Activated gamma-delta T cell treated with anti-CD3 and anti-CD28 coated beads, Interleukin-2, amount 50 U/mL, for 16 hours (primary cell): ENCODE measurements around the gene CDK17.
A peak's percentile ranks its signal among the peaks of the same experiment; 100 is the strongest.

Source experiments
- DNase-seq: peaks from one replicate; pipeline ENCODE4 v3.0.0-alpha.2; 2020; ENCODE audit warnings: low read depth

CDK17 gene

GRCh38 chr12:96237465-96238077, 162.7 kb downstream of the CDK17 start:
- peak; percentile 47 for DNase-seq

- DNase-seq = no peak
Observed at GRCh38 chr12:96237035-96237434, 163.2 kb downstream of the CDK17 start.

- DNase-seq = no peak
Observed at GRCh38 chr12:96236221-96236822, 163.9 kb downstream of the CDK17 start.

- no peak for DNase-seq
Observed at GRCh38 chr12:96235484-96235826, 164.8 kb downstream of the CDK17 start.

- DNase-seq = no peak
Observed at GRCh38 chr12:96234591-96235483, 165.4 kb downstream of the CDK17 start.

- DNase-seq = no peak
Observed at GRCh38 chr12:96233939-96234461, 166.2 kb downstream of the CDK17 start.

- no peak for DNase-seq
Observed at GRCh38 chr12:96233168-96233567, 167.1 kb downstream of the CDK17 start.

- DNase-seq = no peak
Observed at GRCh38 chr12:96230646-96231045, 169.6 kb downstream of the CDK17 start.

- no peak for DNase-seq
Observed at GRCh38 chr12:96228566-96229248, 171.5 kb downstream of the CDK17 start.
